GM18868 (cell line): ENCODE measurements around the gene EPX.
A peak's percentile ranks its signal among the peaks of the same experiment; 100 is the strongest.

ENCODE experiments used
- ATAC-seq: cut with Tn5 transposase; IDR thresholded peaks from one replicate; pipeline ENCODE4 v1.9.1; 2021; ENCODE audit warnings: mild to moderate bottlenecking, moderate library complexity; ENCODE audit not compliant: unreplicated experiment

The EPX gene

GRCh38 chr17:58184986-58185761 lies 7.4 kb upstream of the EPX start:
- ATAC-seq, result no peak

- no peak for ATAC-seq
Observed at GRCh38 chr17:58186591-58186990, 5.9 kb upstream of the EPX start.

GRCh38 chr17:58187063-58187462 lies 5.5 kb upstream of the EPX start:
- no peak for ATAC-seq

- ATAC-seq, result no peak
Observed at GRCh38 chr17:58187675-58188074, 4.9 kb upstream of the EPX start.

- no peak for ATAC-seq
Observed at GRCh38 chr17:58189436-58190146, 2.9 kb upstream of the EPX start.

GRCh38 chr17:58191241-58191896 lies 1.2 kb upstream of the EPX start:
- no peak for ATAC-seq

GRCh38 chr17:58193641-58194255 lies 1.2 kb downstream of the EPX start:
- ATAC-seq, result no peak

GRCh38 chr17:58195518-58196123 lies 3.1 kb downstream of the EPX start:
- no peak for ATAC-seq

- ATAC-seq, result no peak
Observed at GRCh38 chr17:58196610-58197009, 4.1 kb downstream of the EPX start.

- no peak for ATAC-seq
Observed at GRCh38 chr17:58200024-58200633, 7.6 kb downstream of the EPX start.

- ATAC-seq, result no peak
Observed at GRCh38 chr17:58202859-58203258, 10.3 kb downstream of the EPX start.

GRCh38 chr17:58204796-58205195 lies 12.3 kb downstream of the EPX start:
- no peak for ATAC-seq

GRCh38 chr17:58205936-58206335 lies 13.4 kb downstream of the EPX start:
- no peak for ATAC-seq

GRCh38 chr17:58207451-58207850 lies 14.9 kb downstream of the EPX start:
- no peak for ATAC-seq

GRCh38 chr17:58208344-58208743 lies 15.8 kb downstream of the EPX start:
- no peak for ATAC-seq

- ATAC-seq, result no peak
Observed at GRCh38 chr17:58210922-58211321, 18.4 kb downstream of the EPX start.

- no peak for ATAC-seq
Observed at GRCh38 chr17:58215685-58216084, 23.2 kb downstream of the EPX start.

- no peak for ATAC-seq
Observed at GRCh38 chr17:58217766-58218165, 25.2 kb downstream of the EPX start.

- peak; percentile 96 for ATAC-seq
Observed at GRCh38 chr17:58219007-58219788, 26.7 kb downstream of the EPX start, which contains the start of gene MKS1. MKS1 (minus strand) TSS chr17:58219255; CDS start chr17:58219230, 25 bp downstream.

- no peak for ATAC-seq
Observed at GRCh38 chr17:58219789-58220183, 27.3 kb downstream of the EPX start.
